AML-193 (cell line): ENCODE data around the gene IGSF21.

Experiments
- DNase-seq, 2 experiments: peaks; one replicate each; lab custom pipeline; 2025; lab: John Stamatoyannopoulos, UW

IGSF21 gene

DNA sequence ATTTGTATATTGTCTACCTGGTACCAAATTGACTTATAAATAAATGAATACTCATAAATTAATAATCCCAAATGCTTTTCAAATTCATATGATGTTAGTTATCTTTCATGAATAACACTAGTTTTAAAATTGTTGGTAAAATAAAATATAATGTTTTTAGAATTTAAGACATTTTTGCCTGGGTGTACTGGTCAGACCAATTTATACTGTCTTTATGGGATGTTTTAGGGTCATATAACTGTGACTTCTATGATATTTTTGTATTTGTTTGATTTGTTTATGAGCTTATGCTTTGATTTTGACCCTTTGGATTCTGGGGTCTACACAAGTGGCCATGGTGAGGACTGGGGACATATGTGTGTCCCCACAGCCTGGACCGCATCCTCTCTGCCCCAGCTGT is 319.0 kb downstream of the IGSF21 start:
- no peak for DNase-seq
